ENCODE data around the gene DNTTIP2. TPM values are rescaled to one million over a fixed set of nuclear protein-coding genes. Genes with fewer than 3 reads are reported as not detected.

Gene DNTTIP2
- polyA plus RNA-seq, 1 of the 3 experiments (the other 2 are of a cell fraction) = 9.6 TPM

DNA sequence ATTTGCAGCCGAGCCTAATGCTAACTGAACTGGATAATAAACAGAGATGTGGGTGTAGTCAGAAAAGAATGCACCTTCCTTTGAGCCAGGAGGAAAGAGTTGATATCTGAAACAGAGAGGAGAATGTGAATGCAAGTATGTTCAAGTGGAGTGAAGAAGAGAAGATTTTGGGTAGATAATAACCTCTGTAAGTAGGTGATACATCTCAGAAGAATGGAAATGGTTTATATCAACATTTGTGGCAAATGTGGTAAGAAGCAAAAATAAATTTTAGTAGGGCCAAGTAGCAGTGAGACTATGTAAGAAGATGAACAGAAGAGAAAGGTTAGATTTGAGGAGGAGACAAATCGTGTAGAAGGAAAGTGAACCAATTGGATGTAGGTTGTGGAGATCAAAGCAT, 1.7 kb upstream of the DNTTIP2 start:
- ChIA-PET POLR2A (no interaction called here), CTCF (interaction anchor here (1.2 kb wide), 1 partner anchor 145 kb away, joined by 5 read pairs; no protein-coding TSS in a partner anchor)
- whole genome bisulfite sequencing (ENCODE audit: low lambda C conversion rate) = 93% methylated on average over 2 of the region's 2 CpGs

DNA sequence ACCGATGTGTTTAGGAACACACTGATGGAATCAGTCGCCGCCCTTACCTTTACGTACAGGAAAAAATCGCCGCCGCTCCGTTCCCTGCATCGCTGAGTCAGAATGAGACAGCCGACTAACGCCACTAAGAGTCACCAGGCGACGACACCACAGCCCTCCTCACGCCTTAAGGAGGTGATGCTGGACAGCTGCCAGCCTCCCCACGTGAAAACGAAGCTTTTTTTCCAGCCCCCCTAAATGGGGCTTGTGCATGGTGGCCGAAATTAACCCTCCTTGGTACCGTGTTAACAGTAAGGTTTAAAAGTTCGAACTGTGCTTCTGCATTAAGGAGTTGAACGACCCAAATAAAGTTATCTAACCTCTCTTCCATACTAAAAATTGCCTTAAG, 511 bp downstream of the DNTTIP2 start:
- Histone ChIP-seq H3K4me2 (peak overlapping the region; percentile 81), H3K4me3 (ENCODE audit: low read depth in 2 of 2, low read length in 1 of 2) (peak overlapping the region; percentile 96 to 98), H4K20me1 (ENCODE audit: insufficient read depth) (peaks cover 10% of the 10 kb centered on the region; the same call in 1 of the 2 replicates), H3F3A (replicated peaks; ENCODE audit: insufficient read depth) (peaks cover 47% of the 10 kb centered on the region), H2AFZ (ENCODE audit: low read depth) (peak overlapping the region; percentile 77), H3K27ac (ENCODE audit: low read depth in 2 of 2, low read length in 1 of 2) (peak overlapping the region; percentile 89 to 95), H3K79me2 (ENCODE audit: insufficient read depth) (peaks cover 52% of the 10 kb centered on the region), H3K9me3 (no peaks in the 10 kb centered on the region), H3K27me3 (ENCODE audit: insufficient read depth) (no peaks in the 10 kb centered on the region), H3K36me3 (replicated peaks in 1 of 2; ENCODE audit: control insufficient read depth in 1 of 2, insufficient read depth in 2 of 2, low read length in 1 of 2) (peaks cover 40 to 52% of the 10 kb centered on the region in 2 experiments), H3K4me1 (ENCODE audit: control insufficient read depth in 1 of 2, insufficient read depth in 2 of 2, low read depth in 1 of 2, low read length in 1 of 2) (peaks cover 5 to 11% of the 10 kb centered on the region in 2 experiments; a peak in 3 of 4 replicates), H3K9me2 (no peaks in the 10 kb centered on the region), H3K9ac (peak overlapping the region; percentile 90)
- CTCF ChIA-PET = interaction anchor here (1.3 to 2.2 kb wide), 3 partner anchors 9 to 457 kb away, joined by 4 to 6 read pairs (median 6); no protein-coding TSS in a partner anchor
- DNase-seq = peak; percentile 24
- POLR2A ChIA-PET = interaction anchor here (1.0 to 2.8 kb wide), 4 partner anchors 10 to 533 kb away, joined by 5 to 11 read pairs (median 8); partner anchors contain the start of gene DR1
- 2% methylated on average over 18 of the region's 20 CpGs for WGBS (ENCODE audit: low lambda C conversion rate)
- TF ChIP-seq GATA2 (CRISPR knock-in tag; IDR thresholded peaks at IDR 0.05) (no peak), TEAD4 (IDR thresholded peaks at IDR 0.05; ENCODE audit: borderline replicate concordance, insufficient read depth) (no peak), TAF1 (IDR thresholded peaks at IDR 0.05; ENCODE audit: borderline replicate concordance, low read depth, low read length) (no peak), CHD2 (IDR thresholded peaks at IDR 0.05; ENCODE audit: low read length, partially characterized antibody) (no peak), FOXM1 (IDR thresholded peaks at IDR 0.05; ENCODE audit: low read depth) (no peak), SIN3A (IDR thresholded peaks at IDR 0.05; ENCODE audit: borderline replicate concordance, low read depth, low read length) (no peak), GABPA (IDR thresholded peaks at IDR 0.05; ENCODE audit: low read depth) (no peak), CTCF (IDR thresholded peaks at IDR 0.05) (no peak), EZH2phosphoT487 (IDR thresholded peaks at IDR 0.05; ENCODE audit: borderline replicate concordance, low read depth) (no peak), NRF1 (IDR thresholded peaks at IDR 0.05; ENCODE audit: low read depth, low read length) (no peak), EP300 (IDR thresholded peaks at IDR 0.05; ENCODE audit: borderline replicate concordance in 1 of 2, low read depth in 1 of 2, low read length in 1 of 2) (no peak)
- TF ChIP-seq, protein P1, sequence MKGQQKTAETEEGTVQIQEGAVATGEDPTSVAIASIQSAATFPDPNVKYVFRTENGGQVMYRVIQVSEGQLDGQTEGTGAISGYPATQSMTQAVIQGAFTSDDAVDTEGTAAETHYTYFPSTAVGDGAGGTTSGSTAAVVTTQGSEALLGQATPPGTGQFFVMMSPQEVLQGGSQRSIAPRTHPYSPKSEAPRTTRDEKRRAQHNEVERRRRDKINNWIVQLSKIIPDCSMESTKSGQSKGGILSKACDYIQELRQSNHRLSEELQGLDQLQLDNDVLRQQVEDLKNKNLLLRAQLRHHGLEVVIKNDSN (IDR thresholded peaks at IDR 0.05; ENCODE audit: borderline replicate concordance, low read depth) = no peak
- TF ChIP-seq, protein P2, sequence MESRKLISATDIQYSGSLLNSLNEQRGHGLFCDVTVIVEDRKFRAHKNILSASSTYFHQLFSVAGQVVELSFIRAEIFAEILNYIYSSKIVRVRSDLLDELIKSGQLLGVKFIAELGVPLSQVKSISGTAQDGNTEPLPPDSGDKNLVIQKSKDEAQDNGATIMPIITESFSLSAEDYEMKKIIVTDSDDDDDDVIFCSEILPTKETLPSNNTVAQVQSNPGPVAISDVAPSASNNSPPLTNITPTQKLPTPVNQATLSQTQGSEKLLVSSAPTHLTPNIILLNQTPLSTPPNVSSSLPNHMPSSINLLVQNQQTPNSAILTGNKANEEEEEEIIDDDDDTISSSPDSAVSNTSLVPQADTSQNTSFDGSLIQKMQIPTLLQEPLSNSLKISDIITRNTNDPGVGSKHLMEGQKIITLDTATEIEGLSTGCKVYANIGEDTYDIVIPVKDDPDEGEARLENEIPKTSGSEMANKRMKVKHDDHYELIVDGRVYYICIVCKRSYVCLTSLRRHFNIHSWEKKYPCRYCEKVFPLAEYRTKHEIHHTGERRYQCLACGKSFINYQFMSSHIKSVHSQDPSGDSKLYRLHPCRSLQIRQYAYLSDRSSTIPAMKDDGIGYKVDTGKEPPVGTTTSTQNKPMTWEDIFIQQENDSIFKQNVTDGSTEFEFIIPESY (IDR thresholded peaks at IDR 0.05; ENCODE audit: borderline replicate concordance, low read depth) = no peak

More for the DNA sequence above, 1.7 kb upstream of the DNTTIP2 start:
- Histone ChIP-seq H2AFZ (ENCODE audit: low read depth) (no peak overlapping the region), H3K4me2 (no peak overlapping the region), H3K27me3 (ENCODE audit: insufficient read depth) (no peaks in the 10 kb centered on the region), H3K9me3 (no peaks in the 10 kb centered on the region), H3F3A (replicated peaks; ENCODE audit: insufficient read depth) (peaks cover 39% of the 10 kb centered on the region), H3K36me3 (replicated peaks in 1 of 2; ENCODE audit: control insufficient read depth in 1 of 2, insufficient read depth in 2 of 2, low read length in 1 of 2) (peaks cover 18 to 41% of the 10 kb centered on the region in 2 experiments), H3K9ac (no peak overlapping the region), H3K4me3 (ENCODE audit: low read depth in 2 of 2, low read length in 1 of 2) (no peak overlapping the region), H3K9me2 (no peaks in the 10 kb centered on the region), H3K79me2 (ENCODE audit: insufficient read depth) (peaks cover 30% of the 10 kb centered on the region), H3K4me1 (ENCODE audit: control insufficient read depth in 1 of 2, insufficient read depth in 2 of 2, low read depth in 1 of 2, low read length in 1 of 2) (peaks cover 5 to 11% of the 10 kb centered on the region in 2 experiments; a peak in 3 of 4 replicates), H4K20me1 (ENCODE audit: insufficient read depth) (peaks cover 6% of the 10 kb centered on the region; the same call in 1 of the 2 replicates), H3K27ac (ENCODE audit: low read depth in 2 of 2, low read length in 1 of 2) (peak overlapping the region in 1 of 2 experiments; percentile 25; a peak in 2 of 4 replicates)
- TF ChIP-seq PBX3 (IDR thresholded peaks at IDR 0.05) (no peak), TCF12 (IDR thresholded peaks at IDR 0.05) (peak; percentile 47; the same call in 1 of the 2 replicates)
- no peak for DNase-seq

Data from SK-N-SH (cell line).